HepG2 (cell line): Measurements from ENCODE around the gene APOA1. TPM values are rescaled to one million over a fixed set of nuclear protein-coding genes. Genes with fewer than 3 reads are reported as not detected.

Source experiments
- TMF1 ChIP-seq: sonication (generic); formaldehyde crosslinking; IDR thresholded peaks from 2 replicates; pipeline ENCODE4 v1.8.1; 2022; ENCODE audit warnings: low read depth, missing genetic modification reagents
- TOPORS ChIP-seq: sonication (generic); formaldehyde crosslinking; IDR thresholded peaks from 2 replicates; pipeline ENCODE4 v1.8.0; 2023; ENCODE audit warnings: mild to moderate bottlenecking, missing genetic modification reagents
- ZC3H4 ChIP-seq: sonication (generic); formaldehyde crosslinking; IDR thresholded peaks from 2 replicates; pipeline ENCODE4 v1.4.0; 2020; ENCODE audit warnings: missing genetic modification reagents, borderline replicate concordance
- ZNF558 ChIP-seq: sonication (generic); formaldehyde crosslinking; IDR thresholded peaks from 2 replicates; pipeline ENCODE4 v1.9.0; 2022; ENCODE audit warnings: mild to moderate bottlenecking, missing genetic modification reagents, borderline replicate concordance
- polyA plus RNA-seq, 8 experiments: library from polyadenylated mRNA; depleted of rRNA in 3 of 8; stranded (reverse) in 7 of 8; unstranded in 1 of 8; fragments of >200 nt; fragmentation: Illumina TruSeq in 4 of 8; extraction: Trizol in 4 of 8; gene quantifications; 2 replicates each; pipeline versions ENCODE4 v1.2.1 to v1.2.3, GENCODE V29; 2011 to 2016; ENCODE audit warnings: low read depth in 4 of 8, missing spikeins in 1 of 8, mixed read lengths in 1 of 8; ENCODE audit not compliant: insufficient read depth in 1 of 8
- total RNA-seq, 5 experiments: library from RNA; depleted of rRNA; stranded (reverse); fragments of >200 nt; fragmentation: Illumina TruSeq; extraction: Trizol; gene quantifications; 2 replicates each; pipeline ENCODE4 v1.2.3, GENCODE V29; 2016; ENCODE audit warnings: low read depth in 1 of 5
- TF ChIP-seq, protein P1 (sequence below): sonication (generic); formaldehyde crosslinking; IDR thresholded peaks from 2 replicates; pipeline ENCODE4 v1.4.0; 2020; ENCODE audit warnings: missing genetic modification reagents, borderline replicate concordance
- TF ChIP-seq, protein P2 (sequence below): sonication (generic); formaldehyde crosslinking; IDR thresholded peaks from 2 replicates; pipeline ENCODE4 v1.8.1; 2022; ENCODE audit warnings: mild to moderate bottlenecking, missing genetic modification reagents

The APOA1 gene
- total and polyA plus RNA-seq, 2 of the 13 experiments (the other 11 are each of a cell fraction or from before 2014, with no cell fraction given): 1,973 to 5,485 TPM

DNA sequence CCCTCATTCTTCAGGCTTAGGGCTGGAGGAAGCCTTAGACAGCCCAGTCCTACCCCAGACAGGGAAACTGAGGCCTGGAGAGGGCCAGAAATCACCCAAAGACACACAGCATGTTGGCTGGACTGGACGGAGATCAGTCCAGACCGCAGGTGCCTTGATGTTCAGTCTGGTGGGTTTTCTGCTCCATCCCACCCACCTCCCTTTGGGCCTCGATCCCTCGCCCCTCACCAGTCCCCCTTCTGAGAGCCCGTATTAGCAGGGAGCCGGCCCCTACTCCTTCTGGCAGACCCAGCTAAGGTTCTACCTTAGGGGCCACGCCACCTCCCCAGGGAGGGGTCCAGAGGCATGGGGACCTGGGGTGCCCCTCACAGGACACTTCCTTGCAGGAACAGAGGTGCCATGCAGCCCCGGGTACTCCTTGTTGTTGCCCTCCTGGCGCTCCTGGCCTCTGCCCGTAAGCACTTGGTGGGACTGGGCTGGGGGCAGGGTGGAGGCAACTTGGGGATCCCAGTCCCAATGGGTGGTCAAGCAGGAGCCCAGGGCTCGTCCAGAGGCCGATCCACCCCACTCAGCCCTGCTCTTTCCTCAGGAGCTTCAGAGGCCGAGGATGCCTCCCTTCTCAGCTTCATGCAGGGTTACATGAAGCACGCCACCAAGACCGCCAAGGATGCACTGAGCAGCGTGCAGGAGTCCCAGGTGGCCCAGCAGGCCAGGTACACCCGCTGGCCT is 7.1 kb downstream of the APOA1 start (continued):
- TF ChIP-seq, protein P1, sequence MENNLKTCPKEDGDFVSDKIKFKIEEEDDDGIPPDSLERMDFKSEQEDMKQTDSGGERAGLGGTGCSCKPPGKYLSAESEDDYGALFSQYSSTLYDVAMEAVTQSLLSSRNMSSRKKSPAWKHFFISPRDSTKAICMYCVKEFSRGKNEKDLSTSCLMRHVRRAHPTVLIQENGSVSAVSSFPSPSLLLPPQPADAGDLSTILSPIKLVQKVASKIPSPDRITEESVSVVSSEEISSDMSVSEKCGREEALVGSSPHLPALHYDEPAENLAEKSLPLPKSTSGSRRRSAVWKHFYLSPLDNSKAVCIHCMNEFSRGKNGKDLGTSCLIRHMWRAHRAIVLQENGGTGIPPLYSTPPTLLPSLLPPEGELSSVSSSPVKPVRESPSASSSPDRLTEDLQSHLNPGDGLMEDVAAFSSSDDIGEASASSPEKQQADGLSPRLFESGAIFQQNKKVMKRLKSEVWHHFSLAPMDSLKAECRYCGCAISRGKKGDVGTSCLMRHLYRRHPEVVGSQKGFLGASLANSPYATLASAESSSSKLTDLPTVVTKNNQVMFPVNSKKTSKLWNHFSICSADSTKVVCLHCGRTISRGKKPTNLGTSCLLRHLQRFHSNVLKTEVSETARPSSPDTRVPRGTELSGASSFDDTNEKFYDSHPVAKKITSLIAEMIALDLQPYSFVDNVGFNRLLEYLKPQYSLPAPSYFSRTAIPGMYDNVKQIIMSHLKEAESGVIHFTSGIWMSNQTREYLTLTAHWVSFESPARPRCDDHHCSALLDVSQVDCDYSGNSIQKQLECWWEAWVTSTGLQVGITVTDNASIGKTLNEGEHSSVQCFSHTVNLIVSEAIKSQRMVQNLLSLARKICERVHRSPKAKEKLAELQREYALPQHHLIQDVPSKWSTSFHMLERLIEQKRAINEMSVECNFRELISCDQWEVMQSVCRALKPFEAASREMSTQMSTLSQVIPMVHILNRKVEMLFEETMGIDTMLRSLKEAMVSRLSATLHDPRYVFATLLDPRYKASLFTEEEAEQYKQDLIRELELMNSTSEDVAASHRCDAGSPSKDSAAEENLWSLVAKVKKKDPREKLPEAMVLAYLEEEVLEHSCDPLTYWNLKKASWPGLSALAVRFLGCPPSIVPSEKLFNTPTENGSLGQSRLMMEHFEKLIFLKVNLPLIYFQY (CRISPR knock-in tag): no peak
- TF ChIP-seq TOPORS (CRISPR knock-in tag) (peak; percentile 24; the same call in 1 of the 2 replicates), ZNF558 (CRISPR knock-in tag) (0 out of 2 replicates have a peak, but pooled peaks have one; percentile 14), ZC3H4 (CRISPR knock-in tag) (peak; percentile 74; the same call in 1 of the 2 replicates), TMF1 (CRISPR knock-in tag) (peak; percentile 4; the same call in 1 of the 2 replicates)
- TF ChIP-seq, protein P2, sequence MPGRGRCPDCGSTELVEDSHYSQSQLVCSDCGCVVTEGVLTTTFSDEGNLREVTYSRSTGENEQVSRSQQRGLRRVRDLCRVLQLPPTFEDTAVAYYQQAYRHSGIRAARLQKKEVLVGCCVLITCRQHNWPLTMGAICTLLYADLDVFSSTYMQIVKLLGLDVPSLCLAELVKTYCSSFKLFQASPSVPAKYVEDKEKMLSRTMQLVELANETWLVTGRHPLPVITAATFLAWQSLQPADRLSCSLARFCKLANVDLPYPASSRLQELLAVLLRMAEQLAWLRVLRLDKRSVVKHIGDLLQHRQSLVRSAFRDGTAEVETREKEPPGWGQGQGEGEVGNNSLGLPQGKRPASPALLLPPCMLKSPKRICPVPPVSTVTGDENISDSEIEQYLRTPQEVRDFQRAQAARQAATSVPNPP: no peak
- TF ChIP-seq, all 625 proteins: peak for 44
